Hepatic stellate cell (primary cell): Measurements from ENCODE around the gene KIAA0232.
A peak's percentile ranks its signal among the peaks of the same experiment; 100 is the strongest.
"Not testable (repeated sequence)": the region's sequence is repeated elsewhere in the genome, so short reads cannot be mapped to it uniquely, and the experiment has no call there.

ENCODE experiments used
- DNase-seq: peaks from one replicate; pipeline ENCODE4 v3.0.0; 2011; ENCODE audit warnings: low spot score

KIAA0232 gene

DNA sequence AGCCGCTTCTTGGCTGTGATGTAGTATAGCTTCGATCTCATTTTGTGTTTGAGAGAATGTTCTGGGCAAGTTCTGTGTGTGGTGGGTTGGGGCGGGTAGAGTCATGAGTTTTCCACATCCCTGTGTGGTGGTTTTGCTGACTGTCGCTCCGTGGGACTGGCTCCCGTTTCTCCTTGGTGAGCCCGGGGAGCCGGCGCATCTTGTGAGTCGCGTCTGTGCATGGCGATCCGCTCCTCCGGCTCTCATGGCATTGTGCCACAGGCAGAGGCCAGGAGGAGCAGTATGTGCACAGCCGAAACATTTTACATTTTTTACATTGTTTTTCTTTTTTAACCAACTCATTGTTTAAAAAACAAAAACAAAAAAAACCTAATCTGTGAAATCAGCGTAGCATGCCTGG, 99.4 kb downstream of the KIAA0232 start:
- DNase-seq = no peak

DNA sequence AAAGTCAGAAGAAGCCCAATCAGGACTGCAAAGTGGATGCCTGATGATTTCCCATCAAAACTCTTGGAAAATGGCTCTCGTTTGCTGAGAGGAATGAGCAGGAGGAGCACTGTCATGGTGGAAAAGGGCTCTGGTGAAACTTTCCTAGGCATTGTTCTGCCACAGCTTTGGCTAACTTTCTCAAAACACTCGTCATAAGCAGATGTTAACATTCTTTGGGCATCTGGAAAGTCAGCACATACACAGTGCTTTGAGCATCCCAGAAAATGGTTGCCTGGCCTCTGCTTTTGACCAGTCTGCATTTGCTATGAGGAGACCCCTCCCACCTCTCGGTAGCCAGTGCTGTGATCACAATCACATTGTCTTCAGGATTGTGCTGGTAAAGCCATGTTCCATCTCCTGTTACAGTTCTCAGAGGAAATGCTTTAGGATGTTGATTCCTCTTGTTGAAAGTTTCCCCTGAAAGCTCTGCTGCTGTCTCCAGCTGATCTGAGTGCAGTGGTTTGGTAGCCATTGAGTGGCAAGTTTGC, 101.9 kb downstream of the KIAA0232 start:
- no peak for DNase-seq

DNA sequence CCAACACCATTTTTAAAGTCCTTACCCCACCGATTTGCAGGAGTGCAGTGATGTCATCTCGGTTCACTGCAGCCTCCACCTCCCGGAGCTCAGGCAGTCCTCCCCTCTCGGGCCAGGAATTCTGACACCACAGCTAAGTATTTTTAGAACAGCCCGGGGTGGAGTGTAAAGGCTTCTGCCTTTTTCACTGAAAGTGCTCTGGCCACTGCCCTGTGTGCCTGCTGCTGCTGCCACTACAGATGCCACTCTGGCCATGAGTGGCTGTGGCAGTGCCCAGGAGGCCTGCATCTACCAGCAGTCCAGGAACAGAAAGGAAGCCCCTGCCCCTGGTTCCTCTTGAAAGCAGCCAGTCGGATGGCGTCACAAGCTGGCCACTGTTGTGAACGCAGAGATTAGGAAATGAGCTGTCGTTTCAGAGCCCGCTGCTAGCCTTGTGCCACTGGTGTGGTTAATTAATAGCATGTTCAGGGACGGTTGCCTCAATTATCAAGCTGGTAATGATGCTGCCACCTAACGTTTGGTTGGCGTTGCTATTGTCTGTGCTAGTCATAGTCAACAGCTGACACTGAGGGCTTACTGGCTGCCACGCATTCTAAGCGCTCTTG, 103.5 kb downstream of the KIAA0232 start:
- peak; percentile 78 for DNase-seq

DNA sequence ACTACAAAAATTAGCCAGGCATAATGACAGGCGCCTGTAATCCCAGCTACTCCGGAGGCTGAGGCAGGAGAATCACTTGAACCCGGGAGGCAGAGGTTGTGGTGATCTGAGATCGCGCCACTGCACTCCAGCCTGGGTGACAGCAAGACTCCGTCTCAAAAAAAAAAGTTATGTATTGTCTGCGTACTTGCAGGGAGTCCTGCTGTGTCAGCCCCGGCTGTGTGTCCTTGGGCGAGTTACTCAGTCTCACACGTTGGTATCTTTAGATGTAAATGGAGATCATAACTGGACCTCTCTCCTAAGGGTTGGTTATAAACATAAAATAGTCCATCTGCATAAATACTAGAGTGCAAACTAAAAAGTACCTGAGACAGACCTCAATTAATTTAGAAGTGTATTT, 104.4 kb downstream of the KIAA0232 start:
- DNase-seq = no peak

DNA sequence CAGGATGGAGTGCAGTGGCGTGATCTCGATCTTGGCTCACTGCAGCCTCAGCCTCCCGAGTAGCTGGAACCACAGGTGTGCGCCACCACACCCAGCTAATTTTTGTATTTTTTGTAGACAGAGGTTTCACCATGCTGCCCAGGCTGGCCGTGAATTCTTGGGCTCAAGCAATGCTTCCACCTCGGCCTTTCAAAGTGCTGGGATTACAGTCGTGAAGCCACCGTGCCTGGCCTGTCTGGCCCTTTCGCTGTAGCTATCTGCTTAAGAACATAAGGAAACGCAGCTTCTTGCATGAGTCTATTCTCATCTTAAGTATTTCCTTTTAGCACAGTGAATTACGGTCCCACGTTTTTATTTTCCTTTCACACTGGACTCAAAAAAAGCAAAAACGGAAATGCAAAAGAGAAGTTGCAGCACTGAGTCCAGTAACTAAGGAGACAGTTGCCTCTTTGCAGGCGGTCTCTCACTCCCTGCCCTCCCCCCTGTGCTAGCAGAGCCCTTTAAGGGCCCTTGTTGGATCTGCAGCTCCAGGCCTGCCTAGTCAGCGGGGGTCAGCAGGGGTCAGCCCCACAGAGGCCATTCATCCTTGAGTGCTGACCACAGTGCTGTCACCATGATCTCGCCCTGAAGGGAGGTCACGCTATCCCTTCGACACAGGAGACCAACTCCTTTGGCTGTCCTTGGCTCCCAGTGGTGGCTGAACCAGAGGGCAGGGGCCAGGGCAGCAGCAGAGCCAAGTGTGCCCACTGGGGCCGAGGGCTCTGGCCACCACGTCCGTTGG, 105.3 kb downstream of the KIAA0232 start:
- peak; percentile 75 for DNase-seq

DNA sequence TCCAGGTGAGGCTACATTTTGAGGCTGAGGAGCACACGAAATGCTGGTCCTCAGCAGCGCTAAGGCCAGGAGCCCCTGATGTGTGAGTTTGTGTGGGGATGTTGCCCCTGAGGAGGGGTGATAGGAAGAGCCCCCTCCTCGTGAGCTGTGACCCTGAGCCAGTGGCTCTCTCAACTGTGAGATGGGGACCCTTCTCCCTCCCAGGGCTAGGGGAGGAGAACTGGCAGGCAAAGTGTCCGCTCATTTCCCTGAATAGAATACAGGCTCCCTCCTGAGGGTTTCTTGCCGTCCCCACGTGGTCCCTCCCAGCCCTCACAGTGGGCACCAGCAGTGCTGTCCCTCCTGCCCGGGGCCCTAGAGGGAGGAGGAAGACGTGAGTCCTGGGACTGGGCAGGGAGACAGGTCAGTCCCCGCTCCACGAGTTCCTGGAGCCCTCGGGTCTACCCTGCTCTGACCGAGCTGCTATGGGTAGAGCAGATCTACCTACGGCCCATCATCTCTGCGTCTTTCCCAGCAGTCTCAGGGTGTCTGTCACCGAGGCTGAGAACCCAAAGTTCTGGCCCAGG, 106.1 kb downstream of the KIAA0232 start:
- DNase-seq = no peak

DNA sequence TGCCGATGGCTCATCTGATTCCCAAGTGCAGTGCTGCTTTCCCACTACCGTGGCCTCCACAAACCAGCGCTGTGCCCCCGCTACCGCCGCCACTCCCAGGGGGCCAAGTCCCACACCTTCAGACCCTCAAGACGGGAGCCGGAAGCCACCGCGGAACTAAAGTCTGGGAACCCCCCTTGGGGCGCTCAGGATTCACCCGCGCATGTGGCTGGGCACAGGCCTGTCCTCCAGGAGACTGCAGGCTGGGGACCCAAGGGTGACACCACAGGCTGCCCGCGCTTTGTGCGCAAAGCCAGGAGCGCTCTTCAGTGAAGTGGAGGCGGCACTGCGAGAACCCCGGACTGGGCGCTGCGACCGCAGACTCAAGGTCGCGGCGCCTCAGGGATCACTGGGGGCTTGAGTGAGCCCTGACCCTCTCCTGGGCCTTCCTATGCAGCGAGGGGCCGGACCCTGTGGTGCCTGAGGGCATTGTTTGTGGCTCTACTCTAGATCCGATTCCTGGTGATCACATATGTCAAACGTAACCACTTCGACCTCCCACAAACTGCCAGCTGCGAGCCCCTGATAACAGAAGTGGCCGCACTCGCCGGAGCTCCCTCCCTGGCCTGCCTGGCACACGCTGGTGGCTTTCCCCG, 106.7 kb downstream of the KIAA0232 start:
- no peak for DNase-seq

DNA sequence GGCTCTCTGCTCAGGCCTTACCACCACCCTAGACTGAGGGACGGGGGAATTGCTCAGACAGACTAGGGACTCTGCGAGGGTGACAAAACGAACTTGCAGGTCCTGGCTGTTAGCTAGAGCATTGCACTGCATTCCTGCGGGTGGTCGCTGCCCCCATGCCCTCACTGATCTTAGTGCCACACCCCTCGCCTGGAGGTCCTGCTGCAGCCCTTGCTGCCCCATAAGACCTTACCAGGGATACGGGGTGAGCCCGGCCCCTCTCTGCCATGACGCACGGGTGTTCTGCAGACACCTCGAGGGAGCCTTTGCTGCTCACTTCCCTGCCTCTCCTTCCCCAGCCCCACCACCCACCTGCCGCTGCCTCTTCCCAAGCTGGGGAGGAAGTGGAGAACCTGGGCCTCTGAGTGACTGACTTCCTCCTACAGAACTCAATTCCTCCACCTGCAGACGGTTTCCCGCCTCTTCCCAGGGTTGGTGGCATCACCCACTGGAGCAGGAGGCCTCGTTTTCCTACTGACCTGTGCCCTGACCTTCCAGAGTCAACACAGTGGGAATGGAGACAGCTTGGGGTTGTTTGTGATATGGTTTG, 107.3 kb downstream of the KIAA0232 start:
- DNase-seq = no peak

DNA sequence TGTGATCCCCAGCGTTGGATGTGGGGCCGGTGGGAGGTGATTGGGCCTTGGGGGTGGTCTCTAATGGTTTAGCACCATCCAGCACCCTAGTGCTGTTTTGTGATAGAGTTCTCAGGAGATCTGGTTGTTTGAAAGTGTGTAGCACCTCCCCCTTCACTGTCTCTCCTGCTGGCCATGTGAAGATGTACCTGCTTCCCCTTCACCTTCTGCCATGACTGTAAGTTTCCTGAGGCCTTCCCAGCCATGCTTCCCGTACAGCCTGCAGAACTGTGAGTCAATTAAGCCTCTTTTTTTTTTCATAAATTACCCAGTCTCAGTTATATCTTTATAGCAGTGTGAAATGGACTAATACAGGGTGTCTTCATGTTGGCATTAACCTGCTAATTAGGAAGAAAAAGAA, 107.8 kb downstream of the KIAA0232 start:
- DNase-seq = no peak

DNA sequence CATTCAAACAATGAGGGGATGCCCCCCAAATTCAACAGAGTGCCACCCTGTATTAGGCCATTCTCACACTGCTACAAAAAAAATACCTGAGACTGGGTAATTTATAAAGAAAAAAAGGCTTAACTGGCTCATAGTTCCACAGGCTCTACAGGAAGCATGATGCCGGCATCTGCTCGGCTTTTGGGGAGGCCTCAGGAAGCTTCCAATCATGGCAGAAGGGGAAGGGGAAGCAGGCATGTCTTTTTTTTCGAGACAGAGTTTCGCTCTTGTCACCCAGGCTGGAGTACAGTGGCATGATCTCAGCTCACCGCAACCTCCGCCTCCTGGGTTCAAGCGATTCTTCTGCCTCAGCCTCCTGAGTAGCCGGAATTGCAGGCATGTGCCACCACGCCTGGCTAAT, 108.4 kb downstream of the KIAA0232 start:
- DNase-seq = not testable (repeated sequence)

DNA sequence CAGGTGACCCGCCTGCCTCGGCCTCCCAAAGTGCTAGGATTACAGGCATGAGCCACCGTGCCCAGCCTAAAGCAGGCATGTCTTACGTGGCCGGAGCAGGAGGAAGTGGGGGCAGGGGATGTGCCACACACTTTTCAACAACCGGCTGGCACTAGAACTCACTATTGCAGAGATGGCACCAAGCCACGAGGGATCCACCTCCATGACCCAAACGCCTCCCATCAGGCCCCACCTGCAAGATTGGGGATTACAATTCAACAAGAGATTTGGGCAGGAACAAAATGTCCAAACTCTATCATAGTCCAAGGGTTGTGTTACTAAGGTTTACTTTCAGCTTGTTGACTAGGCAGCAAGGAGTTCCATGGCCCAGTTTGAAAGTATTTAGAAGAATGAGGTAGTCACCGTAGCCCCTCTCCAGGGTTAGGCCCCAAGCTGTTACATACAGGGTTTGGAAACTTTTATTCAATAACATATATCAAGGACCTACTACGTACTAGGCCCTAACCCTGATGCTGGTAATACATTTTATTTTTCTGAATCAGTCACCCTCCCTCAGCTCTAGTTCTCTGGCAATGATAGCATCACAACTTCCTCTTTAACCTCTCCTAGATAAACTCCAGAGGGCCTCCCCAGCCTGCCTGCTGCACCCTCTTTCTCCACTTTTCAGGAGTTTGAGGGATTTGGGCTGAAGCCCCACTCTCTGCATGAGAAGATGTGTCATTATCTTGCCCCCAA, 109.1 kb downstream of the KIAA0232 start:
- DNase-seq = peak; percentile 47

DNA sequence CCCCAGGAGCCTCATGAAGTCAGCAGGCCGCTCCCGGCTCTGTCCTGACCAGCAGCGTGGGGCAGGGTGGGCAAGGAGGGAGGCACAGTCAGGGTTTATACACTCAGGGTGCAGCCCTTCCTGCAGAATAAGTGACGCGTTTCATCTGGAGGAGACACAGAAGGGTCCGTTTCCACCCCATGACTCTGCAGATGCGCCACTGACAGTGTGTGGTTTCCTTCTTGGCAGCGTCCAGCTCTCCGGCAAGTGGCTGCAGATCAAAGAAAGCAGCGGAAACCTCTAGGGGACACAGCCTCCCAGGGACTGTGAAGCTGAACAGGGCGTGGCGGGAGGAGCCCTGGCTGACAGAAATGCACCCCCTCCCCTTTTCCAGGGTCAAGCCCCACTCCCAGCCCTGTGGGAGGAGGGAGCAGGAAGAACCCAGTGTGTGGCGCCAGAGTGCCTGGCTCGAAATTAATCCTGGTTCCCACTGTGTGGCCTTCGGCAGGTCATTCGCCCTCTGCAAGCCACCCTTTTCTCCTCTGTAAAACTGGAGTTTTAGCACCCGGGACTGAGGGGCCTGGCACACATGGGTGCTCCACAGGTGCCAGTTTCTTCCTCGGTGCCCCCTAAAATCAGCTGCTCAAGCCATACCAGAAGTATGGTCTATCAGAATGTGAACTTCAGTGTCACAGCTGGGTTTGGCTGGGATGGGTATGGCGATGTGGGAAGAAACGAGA, 109.8 kb downstream of the KIAA0232 start:
- peak; percentile 80 for DNase-seq

DNA sequence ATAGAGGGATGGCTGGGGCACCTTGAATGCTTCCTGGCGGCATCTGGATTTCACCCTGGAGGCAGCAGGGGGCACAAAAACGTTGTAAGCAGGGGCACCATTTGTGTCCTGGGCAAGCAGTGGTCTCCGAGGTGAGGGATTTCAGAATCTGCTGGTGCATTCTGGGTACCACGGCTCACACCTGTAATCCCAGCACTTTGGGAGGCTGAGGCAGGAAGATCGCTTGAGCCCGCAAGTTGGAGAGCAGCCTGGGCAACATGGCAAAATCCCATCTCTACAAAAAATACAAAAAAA, 110.3 kb downstream of the KIAA0232 start:
- DNase-seq = no peak

DNA sequence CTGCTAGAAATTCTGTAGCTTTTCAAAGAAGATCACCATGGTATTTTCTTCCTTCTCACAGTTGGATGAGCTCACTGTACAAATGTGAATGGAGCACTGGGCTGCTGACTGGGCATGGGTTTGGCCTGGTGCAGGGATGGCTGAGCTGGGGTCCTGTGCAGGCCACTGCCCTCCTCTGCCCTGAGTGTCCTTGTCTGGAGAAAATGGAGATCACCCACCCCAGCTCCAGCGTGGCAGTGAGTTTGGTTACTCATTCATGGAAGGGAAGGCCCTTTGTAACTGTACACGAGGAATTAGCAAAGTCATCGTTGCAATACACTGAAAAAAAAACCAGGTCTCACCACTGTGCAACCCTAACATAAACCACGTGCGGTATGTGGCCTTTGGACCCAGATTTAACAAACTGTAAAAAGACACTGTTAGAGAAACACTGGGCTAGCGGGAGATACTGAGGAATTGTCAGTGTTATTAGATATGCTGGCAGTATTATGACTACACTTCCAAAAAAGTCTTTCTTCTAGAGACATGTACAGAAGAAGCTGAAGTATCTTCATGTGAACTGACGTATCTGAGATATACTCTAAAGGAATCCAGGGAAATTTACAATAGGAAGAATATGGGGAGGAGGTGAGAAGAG, 111.0 kb downstream of the KIAA0232 start:
- DNase-seq = no peak

DNA sequence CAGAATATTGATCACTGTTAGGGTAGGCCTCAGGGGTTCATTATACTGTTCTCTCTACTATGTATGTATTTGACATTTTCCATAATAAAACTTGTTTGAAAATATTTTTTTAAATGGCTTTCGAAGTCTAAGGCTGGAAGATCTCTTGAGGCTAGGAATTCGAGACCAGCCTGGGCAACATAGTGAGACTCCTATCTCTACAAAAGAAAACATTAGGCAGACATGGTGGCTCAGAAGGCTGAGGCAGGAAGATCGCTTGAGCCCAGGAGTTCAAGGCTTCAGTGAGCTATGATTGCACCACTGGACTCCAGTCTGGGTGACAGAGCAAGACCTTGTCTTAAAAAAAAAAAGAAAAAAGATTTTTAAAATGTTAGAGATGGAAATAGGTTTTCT, 111.6 kb downstream of the KIAA0232 start:
- DNase-seq = no peak

DNA sequence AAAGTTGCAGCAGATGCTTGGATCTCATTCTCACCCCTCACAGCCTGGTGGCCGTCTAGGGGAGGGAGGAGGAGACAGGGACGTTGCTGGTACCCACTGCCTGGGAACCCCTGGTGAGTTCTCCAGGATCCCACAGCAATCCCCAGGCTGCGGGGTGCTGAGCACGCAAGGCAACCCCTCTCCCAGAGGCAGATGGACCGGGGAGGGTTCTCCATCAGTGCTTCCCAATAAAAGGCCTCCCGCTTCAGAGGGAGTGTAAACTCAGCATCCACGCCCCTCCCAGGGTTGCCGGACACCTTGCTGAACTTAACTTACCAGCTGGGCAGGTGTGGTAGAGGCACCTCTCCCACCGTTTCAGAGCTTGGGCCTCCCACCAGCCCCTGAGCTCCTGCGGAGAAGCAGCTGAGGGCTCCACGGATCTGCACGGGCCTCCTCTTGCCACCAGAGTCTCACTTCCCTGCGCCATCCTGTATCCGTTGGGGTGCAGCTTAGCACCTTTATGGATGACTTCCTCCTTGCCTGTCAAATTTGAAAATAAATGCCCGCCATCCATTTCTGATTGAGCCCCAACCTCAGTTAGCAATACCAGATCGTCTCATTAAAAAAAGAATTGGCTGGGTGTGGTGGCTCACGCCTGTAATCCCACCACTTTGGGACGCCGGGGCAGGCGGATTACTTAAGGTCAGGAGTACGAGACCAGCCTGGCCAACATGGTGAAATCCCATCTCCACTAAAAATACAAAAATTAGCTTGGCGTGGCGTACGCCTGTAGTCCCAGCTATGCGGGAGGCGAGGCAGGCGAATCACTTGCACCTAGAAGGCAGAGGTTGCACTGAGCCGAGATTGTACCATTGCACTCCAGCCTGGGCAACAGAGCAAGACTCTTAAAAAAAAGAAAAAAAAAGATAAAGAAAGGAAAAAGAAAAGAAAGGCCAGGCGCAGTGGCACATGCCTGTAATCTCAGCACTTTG, 112.3 kb downstream of the KIAA0232 start:
- no peak for DNase-seq

DNA sequence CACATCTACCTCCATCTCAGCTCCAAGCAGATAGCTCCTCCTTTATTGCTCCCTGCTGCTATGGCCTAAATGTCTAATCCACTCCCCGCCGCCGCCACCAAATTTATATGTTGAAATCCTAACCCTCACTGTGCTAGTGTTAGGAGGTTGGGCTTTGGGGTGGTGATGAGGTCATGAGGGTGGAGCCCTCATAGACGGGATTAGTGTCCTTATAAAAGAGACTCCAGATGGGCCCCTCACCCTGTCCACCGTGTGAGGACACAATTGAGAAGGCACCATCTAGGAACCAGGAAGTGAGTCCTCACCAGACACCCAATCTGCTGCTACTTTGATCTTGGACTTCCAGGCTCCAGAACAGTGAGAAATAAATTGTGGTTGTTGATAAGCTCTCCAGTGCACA, 113.5 kb downstream of the KIAA0232 start:
- DNase-seq = no peak

DNA sequence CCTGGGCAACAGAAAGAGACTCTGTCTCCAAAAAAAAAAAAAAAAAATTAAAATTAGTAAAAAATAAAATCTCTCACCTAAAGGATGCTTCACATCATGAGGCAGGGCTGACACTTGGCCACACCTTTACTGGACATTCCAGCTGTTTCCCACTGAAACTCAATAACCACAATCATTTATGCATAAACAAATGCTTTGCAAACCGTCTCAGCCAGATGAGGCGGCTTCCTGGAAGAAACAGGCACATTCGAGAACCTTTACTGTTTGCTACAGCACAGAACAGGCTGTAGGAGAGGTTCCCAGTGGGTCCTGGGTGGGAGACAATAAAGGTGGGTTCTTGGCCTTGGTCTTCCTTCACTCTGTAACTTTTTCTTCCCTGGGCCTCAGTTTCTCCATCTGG, 116.2 kb downstream of the KIAA0232 start:
- DNase-seq = no peak

DNA sequence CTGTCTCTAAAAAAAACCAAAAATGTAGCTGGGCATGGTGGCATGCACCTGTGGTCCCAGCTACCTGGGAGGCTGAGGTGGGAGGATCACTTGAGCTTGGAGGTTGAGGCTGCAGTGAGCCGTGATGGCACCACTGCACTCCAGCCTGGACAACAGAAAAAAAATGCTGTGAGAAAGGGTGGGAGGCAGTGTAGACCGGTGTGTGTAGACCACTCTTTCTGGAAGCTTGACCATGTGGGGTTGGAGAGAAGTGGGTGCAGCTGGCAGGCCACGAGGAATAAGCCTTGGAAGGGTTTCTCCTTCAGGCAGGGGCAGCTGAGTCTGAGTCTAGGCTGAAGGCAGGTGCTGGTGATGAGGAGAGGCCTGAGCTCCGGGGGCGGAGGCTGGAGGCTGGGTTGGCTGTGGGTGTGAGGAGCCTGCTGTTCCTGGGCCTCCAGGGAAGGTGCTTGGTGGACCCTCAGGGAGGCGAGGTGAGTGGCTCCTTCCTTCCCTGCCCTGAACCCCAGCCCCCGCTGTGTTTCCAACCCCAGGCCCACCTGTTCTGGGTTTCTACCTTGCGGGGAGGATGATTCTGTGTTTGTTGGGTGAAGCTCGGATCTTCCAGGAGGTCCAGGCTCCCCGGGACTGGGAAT, 117.8 kb downstream of the KIAA0232 start:
- DNase-seq = no peak
